Measurements from ENCODE around the gene CCDC88C. TPM values are rescaled to one million over a fixed set of nuclear protein-coding genes. Genes with fewer than 3 reads are reported as not detected.

CCDC88C gene
- total RNA-seq, 2 experiments from 2014 or later: 83.6 to 87.8 TPM

GRCh38 chr14:91456283-91456682 lies 38.7 kb upstream of the CCDC88C start:
- intact Hi-C loops (cut with micrococcal nuclease): no loop called here
- Mint-ChIP-seq H3K4me1 (ENCODE audit: low read depth) (peaks cover 29% of the 10 kb centered on the region), H3K4me3 (no peak overlapping the region), H3K27ac (peak overlapping the region; percentile 8), H3K9me3 (no peaks in the 10 kb centered on the region), H3K27me3 (no peaks in the 10 kb centered on the region), H3K36me3 (ENCODE audit: low read depth) (peaks cover 43% of the 10 kb centered on the region)
- DNase-seq (no peak), ATAC-seq (no peak)
- ChIA-PET POLR2A (no interaction called here), CTCF (interaction anchor here (1.0 kb wide), 1 partner anchor 29 kb away, joined by 3 read pairs; no protein-coding TSS in a partner anchor)
- TF ChIP-seq CTCF (IDR thresholded peaks at IDR 0.05): no peak

GRCh38 chr14:91454580-91454979 lies 37.0 kb upstream of the CCDC88C start:
- ATAC-seq: no peak
- Mint-ChIP-seq H3K27ac (peak overlapping the region; percentile 55), H3K27me3 (no peaks in the 10 kb centered on the region), H3K9me3 (no peaks in the 10 kb centered on the region), H3K4me3 (no peak overlapping the region), H3K36me3 (ENCODE audit: low read depth) (peaks cover 30% of the 10 kb centered on the region), H3K4me1 (ENCODE audit: low read depth) (peaks cover 29% of the 10 kb centered on the region)
- ChIA-PET CTCF (interaction anchor here (0.8 to 2.3 kb wide), 4 partner anchors 17 to 131 kb away, joined by 3 to 8 read pairs (median 4); no protein-coding TSS in a partner anchor), POLR2A (interaction anchor here (0.8 to 2.0 kb wide), 4 partner anchors 9 to 55 kb away, joined by 3 to 11 read pairs (median 4); no protein-coding TSS in a partner anchor)
- intact Hi-C loops (cut with micrococcal nuclease): no loop called here
- no peak for TF ChIP-seq CTCF (IDR thresholded peaks at IDR 0.05)
- no peak for DNase-seq

GRCh38 chr14:91454155-91454554 lies 36.5 kb upstream of the CCDC88C start:
- Mint-ChIP-seq H3K9me3 (no peaks in the 10 kb centered on the region), H3K27ac (peak overlapping the region; percentile 55), H3K4me1 (ENCODE audit: low read depth) (peaks cover 29% of the 10 kb centered on the region), H3K36me3 (ENCODE audit: low read depth) (peaks cover 29% of the 10 kb centered on the region), H3K27me3 (no peaks in the 10 kb centered on the region), H3K4me3 (no peak overlapping the region)
- POLR2A ChIA-PET: interaction anchor here (0.8 to 2.0 kb wide), 5 partner anchors 9 to 55 kb away, joined by 3 to 11 read pairs (median 4); no protein-coding TSS in a partner anchor
- ATAC-seq (peak; percentile 34), DNase-seq (no peak)
- CTCF ChIA-PET: interaction anchor here (0.7 to 2.3 kb wide), 5 partner anchors 12 to 277 kb away, joined by 3 to 8 read pairs (median 3); no protein-coding TSS in a partner anchor
- intact Hi-C loops (cut with micrococcal nuclease): no loop called here
- no peak for TF ChIP-seq CTCF (IDR thresholded peaks at IDR 0.05)

- no peak for DNase-seq
- CTCF ChIA-PET: interaction anchor here (0.7 to 2.3 kb wide), 5 partner anchors 12 to 277 kb away, joined by 3 to 8 read pairs (median 3); no protein-coding TSS in a partner anchor
- Mint-ChIP-seq H3K4me3 (no peak overlapping the region), H3K36me3 (ENCODE audit: low read depth) (peaks cover 28% of the 10 kb centered on the region), H3K27me3 (no peaks in the 10 kb centered on the region), H3K4me1 (ENCODE audit: low read depth) (peaks cover 29% of the 10 kb centered on the region), H3K27ac (peak overlapping the region; percentile 55), H3K9me3 (no peaks in the 10 kb centered on the region)
- TF ChIP-seq CTCF (IDR thresholded peaks at IDR 0.05): no peak
- intact Hi-C loops (cut with micrococcal nuclease): no loop called here
- ATAC-seq: peak; percentile 40
- POLR2A ChIA-PET: interaction anchor here (0.6 to 2.0 kb wide), 6 partner anchors 8 to 56 kb away, joined by 3 to 11 read pairs (median 4); no protein-coding TSS in a partner anchor
These were observed 36.1 kb upstream of the CCDC88C start for GRCh38 chr14:91453744-91454143.

- TF ChIP-seq CTCF (IDR thresholded peaks at IDR 0.05): no peak
- Mint-ChIP-seq H3K36me3 (ENCODE audit: low read depth) (no peaks in the 10 kb centered on the region), H3K27ac (no peak overlapping the region), H3K9me3 (no peaks in the 10 kb centered on the region), H3K4me1 (ENCODE audit: low read depth) (no peaks in the 10 kb centered on the region), H3K27me3 (peaks cover 3% of the 10 kb centered on the region), H3K4me3 (no peak overlapping the region)
- ChIA-PET POLR2A (interaction anchor here (0.7 to 1.5 kb wide), 2 partner anchors 9 to 26 kb away, joined by 3 to 4 read pairs; no protein-coding TSS in a partner anchor), CTCF (no interaction called here)
- no peak for DNase-seq
- intact Hi-C loops (cut with micrococcal nuclease): no loop called here
- ATAC-seq: no peak
These were observed 26.9 kb upstream of the CCDC88C start for GRCh38 chr14:91444335-91445020.

Data from activated CD8-positive, alpha-beta T cell treated with anti-CD3 and anti-CD28 coated beads for 36 hours (primary cell).